ENCODE data around the gene GRIK3.

- TF ChIP-seq, protein P1, sequence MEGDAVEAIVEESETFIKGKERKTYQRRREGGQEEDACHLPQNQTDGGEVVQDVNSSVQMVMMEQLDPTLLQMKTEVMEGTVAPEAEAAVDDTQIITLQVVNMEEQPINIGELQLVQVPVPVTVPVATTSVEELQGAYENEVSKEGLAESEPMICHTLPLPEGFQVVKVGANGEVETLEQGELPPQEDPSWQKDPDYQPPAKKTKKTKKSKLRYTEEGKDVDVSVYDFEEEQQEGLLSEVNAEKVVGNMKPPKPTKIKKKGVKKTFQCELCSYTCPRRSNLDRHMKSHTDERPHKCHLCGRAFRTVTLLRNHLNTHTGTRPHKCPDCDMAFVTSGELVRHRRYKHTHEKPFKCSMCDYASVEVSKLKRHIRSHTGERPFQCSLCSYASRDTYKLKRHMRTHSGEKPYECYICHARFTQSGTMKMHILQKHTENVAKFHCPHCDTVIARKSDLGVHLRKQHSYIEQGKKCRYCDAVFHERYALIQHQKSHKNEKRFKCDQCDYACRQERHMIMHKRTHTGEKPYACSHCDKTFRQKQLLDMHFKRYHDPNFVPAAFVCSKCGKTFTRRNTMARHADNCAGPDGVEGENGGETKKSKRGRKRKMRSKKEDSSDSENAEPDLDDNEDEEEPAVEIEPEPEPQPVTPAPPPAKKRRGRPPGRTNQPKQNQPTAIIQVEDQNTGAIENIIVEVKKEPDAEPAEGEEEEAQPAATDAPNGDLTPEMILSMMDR (IDR thresholded peaks at IDR 0.05): no peak
- no peak for TF ChIP-seq POLR2A (IDR thresholded peaks at IDR 0.05)
Measured at GRCh38 chr1:36982709-36983108, 51.6 kb downstream of the GRIK3 start.
